ENCODE data around the gene HS3ST3A1.

DNA sequence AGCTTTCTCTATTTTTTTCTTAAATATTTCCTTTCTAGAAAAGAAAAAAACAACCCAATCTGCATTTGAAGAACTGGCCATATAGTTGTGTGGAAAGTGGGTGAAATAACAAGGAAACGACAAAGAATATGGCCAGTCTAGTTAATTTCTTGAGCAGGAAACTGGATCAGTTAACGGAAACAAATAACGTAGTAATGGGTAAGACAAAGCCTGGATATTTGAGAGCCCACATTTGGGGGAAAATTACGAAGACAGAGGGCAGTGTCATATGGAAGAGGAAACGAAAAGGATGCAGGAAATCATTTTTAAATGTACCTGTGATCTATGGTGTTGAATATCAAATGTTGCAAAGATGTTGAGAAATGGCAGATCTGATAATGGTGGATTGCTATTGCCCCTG, 78.6 kb downstream of the HS3ST3A1 start:
- TF ChIP-seq, protein P1, sequence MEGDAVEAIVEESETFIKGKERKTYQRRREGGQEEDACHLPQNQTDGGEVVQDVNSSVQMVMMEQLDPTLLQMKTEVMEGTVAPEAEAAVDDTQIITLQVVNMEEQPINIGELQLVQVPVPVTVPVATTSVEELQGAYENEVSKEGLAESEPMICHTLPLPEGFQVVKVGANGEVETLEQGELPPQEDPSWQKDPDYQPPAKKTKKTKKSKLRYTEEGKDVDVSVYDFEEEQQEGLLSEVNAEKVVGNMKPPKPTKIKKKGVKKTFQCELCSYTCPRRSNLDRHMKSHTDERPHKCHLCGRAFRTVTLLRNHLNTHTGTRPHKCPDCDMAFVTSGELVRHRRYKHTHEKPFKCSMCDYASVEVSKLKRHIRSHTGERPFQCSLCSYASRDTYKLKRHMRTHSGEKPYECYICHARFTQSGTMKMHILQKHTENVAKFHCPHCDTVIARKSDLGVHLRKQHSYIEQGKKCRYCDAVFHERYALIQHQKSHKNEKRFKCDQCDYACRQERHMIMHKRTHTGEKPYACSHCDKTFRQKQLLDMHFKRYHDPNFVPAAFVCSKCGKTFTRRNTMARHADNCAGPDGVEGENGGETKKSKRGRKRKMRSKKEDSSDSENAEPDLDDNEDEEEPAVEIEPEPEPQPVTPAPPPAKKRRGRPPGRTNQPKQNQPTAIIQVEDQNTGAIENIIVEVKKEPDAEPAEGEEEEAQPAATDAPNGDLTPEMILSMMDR (IDR thresholded peaks at IDR 0.05), result no peak
- no peak for TF ChIP-seq EP300 (IDR thresholded peaks at IDR 0.05)

Measured in suprapubic skin (tissue), 3 donors.